GM23338 (cell line): ENCODE results near the gene ITPR2. TPM values are rescaled to one million over a fixed set of nuclear protein-coding genes. Genes with fewer than 3 reads are reported as not detected.

Experiments used
- ATAC-seq: fragments of 200-7000 bp; cut with Tn5 transposase; 3 replicates; pipeline ENCODE4 v1.9.1; 2020
- DNase-seq: peaks from one replicate; pipeline ENCODE4 v3.0.0-alpha.2; 2015; ENCODE audit warnings: low spot score
- H2AFZ ChIP-seq: fragments of 200-600 bp; sonication (generic); 2 replicates; pipeline ENCODE4 v1.8.0; 2016; ENCODE audit warnings: antibody characterized with exemption, mild to moderate bottlenecking, moderate library complexity
- H3F3A ChIP-seq: fragments of 200-600 bp; sonication (generic); replicated peaks from 2 replicates; pipeline ENCODE4 v1.8.0; 2017; ENCODE audit warnings: antibody characterized with exemption, mixed run types, low read depth
- H3K27ac ChIP-seq: fragments of 200-600 bp; sonication (generic); 2 replicates; pipeline ENCODE4 v1.6.1; 2016; ENCODE audit warnings: low read depth
- H3K27me3 ChIP-seq: fragments of 200-600 bp; sonication (generic); 2 replicates; pipeline ENCODE4 v1.8.0; 2016; ENCODE audit warnings: mild to moderate bottlenecking, mixed run types, moderate library complexity; ENCODE audit not compliant: insufficient read depth
- H3K36me3 ChIP-seq: fragments of 200-600 bp; sonication (generic); 2 replicates; pipeline ENCODE4 v1.8.0; 2016; ENCODE audit warnings: mild to moderate bottlenecking; ENCODE audit not compliant: insufficient read depth
- H3K4me1 ChIP-seq: fragments of 200-600 bp; sonication (generic); 2 replicates; pipeline ENCODE4 v1.8.0; 2016; ENCODE audit warnings: mild to moderate bottlenecking, moderate library complexity; ENCODE audit not compliant: insufficient read depth
- H3K4me2 ChIP-seq: fragments of 200-600 bp; sonication (generic); 2 replicates; pipeline ENCODE4 v1.7.1; 2017; ENCODE audit warnings: mixed run types
- H3K4me3 ChIP-seq: fragments of 200-600 bp; sonication (generic); 2 replicates; pipeline ENCODE4 v1.6.1; 2016; ENCODE audit warnings: mixed run types
- H3K79me2 ChIP-seq: fragments of 200-600 bp; sonication (generic); replicated peaks from 2 replicates; pipeline ENCODE4 v1.8.0; 2017; ENCODE audit warnings: mild to moderate bottlenecking; ENCODE audit not compliant: insufficient read depth
- H3K9me2 ChIP-seq: fragments of 200-600 bp; sonication (generic); 2 replicates; pipeline ENCODE4 v1.8.0; 2017; ENCODE audit not compliant: insufficient read depth
- H4K20me1 ChIP-seq: fragments of 200-600 bp; sonication (generic); replicated peaks from 2 replicates; pipeline ENCODE4 v1.8.0; 2017; ENCODE audit warnings: mild to moderate bottlenecking; ENCODE audit not compliant: insufficient read depth
- H3K27ac Mint-ChIP-seq: 2 replicates; pipeline ENCODE4 v1.8.0; 2020; ENCODE audit warnings: inconsistent platforms, mild to moderate bottlenecking, moderate library complexity, mixed read lengths
- H3K27me3 Mint-ChIP-seq: 3 replicates; pipeline ENCODE4 v1.8.0; 2022; ENCODE audit warnings: low read depth, mild to moderate bottlenecking, moderate library complexity, mixed read lengths, inconsistent platforms; ENCODE audit not compliant: insufficient read depth, poor library complexity
- H3K36me3 Mint-ChIP-seq: 3 replicates; pipeline ENCODE4 v1.8.0; 2021; ENCODE audit warnings: low read depth, mild to moderate bottlenecking, inconsistent platforms, moderate library complexity, mixed read lengths
- H3K4me1 Mint-ChIP-seq: 3 replicates; pipeline ENCODE4 v1.8.0; 2020; ENCODE audit warnings: mild to moderate bottlenecking, inconsistent platforms, mixed read lengths
- H3K4me3 Mint-ChIP-seq: 3 replicates; pipeline ENCODE4 v1.8.0; 2021; ENCODE audit warnings: moderate library complexity, mild to moderate bottlenecking, inconsistent platforms, mixed read lengths
- H3K9me3 Mint-ChIP-seq: 3 replicates; pipeline ENCODE4 v1.8.0; 2020; ENCODE audit warnings: moderate library complexity, mild to moderate bottlenecking, inconsistent platforms, mixed read lengths
- CREB1 ChIP-seq: fragments of 250-450 bp; sonication (Bioruptor Pico); IDR thresholded peaks from 2 replicates; pipeline ENCODE4 v1.5.0; 2020; ENCODE audit warnings: low read depth, mild to moderate bottlenecking, moderate library complexity
- CTCF ChIP-seq, 2 experiments: fragments of 200-600 bp in 1 of 2; sonication (generic) in 1 of 2; conservative IDR thresholded peaks; 2 replicates each; pipeline versions ENCODE4 v1.5.1 to v1.6.1; 2016 to 2017; ENCODE audit warnings: antibody characterized with exemption in 2 of 2, low read depth in 2 of 2, mild to moderate bottlenecking in 2 of 2, moderate library complexity in 1 of 2
- EZH2 ChIP-seq: fragments of 200-600 bp; sonication (generic); IDR thresholded peaks from one replicate; pipeline ENCODE4 v1.8.0; 2017; ENCODE audit warnings: antibody characterized with exemption, mild to moderate bottlenecking, low read depth; ENCODE audit not compliant: unreplicated experiment
- NANOG ChIP-seq: IDR thresholded peaks from 2 replicates; pipeline ENCODE4 v1.6.1; 2016; ENCODE audit warnings: antibody characterized with exemption, borderline replicate concordance
- STAT1 ChIP-seq: IDR thresholded peaks from one replicate; pipeline ENCODE4 v1.6.1; 2016; ENCODE audit warnings: antibody characterized with exemption; ENCODE audit not compliant: unreplicated experiment
- ZNF114 ChIP-seq: fragments of 250-450 bp; sonication (Bioruptor Pico); IDR thresholded peaks from 2 replicates; pipeline ENCODE4 v1.5.0; 2020; ENCODE audit warnings: mild to moderate bottlenecking, moderate library complexity
- ZNF331 ChIP-seq: fragments of 250-450 bp; sonication (Bioruptor Pico); IDR thresholded peaks from 2 replicates; pipeline ENCODE4 v1.5.0; 2020; ENCODE audit warnings: low read depth, mild to moderate bottlenecking, moderate library complexity
- ZNF462 ChIP-seq: fragments of 250-450 bp; sonication (Bioruptor Pico); IDR thresholded peaks from 2 replicates; pipeline ENCODE4 v1.5.0; 2020; ENCODE audit warnings: mild to moderate bottlenecking, moderate library complexity
- polyA plus RNA-seq: library from polyadenylated mRNA; unstranded; fragments of >200 nt; fragmentation: Nextera tagmentation; extraction: Ambion mirVana; gene quantifications from 2 replicates; pipeline ENCODE4 v1.2.1, GENCODE V29; 2016
- total RNA-seq: library from RNA; depleted of rRNA; stranded (reverse); fragments of >200 nt; shearing (Covaris generic); gene quantifications from 2 replicates; pipeline ENCODE4 v1.2.3, GENCODE V29; 2014

Gene ITPR2
- total and polyA plus RNA-seq, 2 experiments from 2014 or later: 44.5 to 65.2 TPM

GRCh38 chr12:26507613-26508012 lies 325.4 kb downstream of the ITPR2 start (continued):
- TF ChIP-seq EZH2 (no peak), ZNF331 (no peak), NANOG (no peak), CREB1 (no peak)

GRCh38 chr12:26499979-26500640 lies 332.9 kb downstream of the ITPR2 start:
- no peaks in the 10 kb centered on the region for H3K27me3 ChIP-seq
- Mint-ChIP-seq H3K4me3 (no peak overlapping the region), H3K27me3 (peaks cover 2% of the 10 kb centered on the region), H3K36me3 (peaks cover 15% of the 10 kb centered on the region), H3K27ac (no peak overlapping the region), H3K4me1 (peaks cover 12% of the 10 kb centered on the region; the same call in 2 of the 3 replicates), H3K9me3 (no peaks in the 10 kb centered on the region)
- no peak for DNase-seq
- no peaks in the 10 kb centered on the region for H3F3A ChIP-seq
- no peak overlapping the region for H2AFZ ChIP-seq
- H3K4me1 ChIP-seq: peaks cover 3% of the 10 kb centered on the region; the same call in 1 of the 2 replicates
- ATAC-seq: no peak
- H3K4me2 ChIP-seq: no peak overlapping the region
- TF ChIP-seq STAT1 (no peak), ZNF331 (no peak), CTCF (conservative IDR thresholded peaks at IDR 0.05; ENCODE audit: low read depth in 2 of 2) (no peak), ZNF114 (no peak), ZNF462 (CRISPR knock-in tag) (no peak)
- H4K20me1 ChIP-seq: no peaks in the 10 kb centered on the region
- H3K9me2 ChIP-seq: no peaks in the 10 kb centered on the region
- H3K4me3 ChIP-seq: no peak overlapping the region
- no peaks in the 10 kb centered on the region for H3K36me3 ChIP-seq
- no peaks in the 10 kb centered on the region for H3K79me2 ChIP-seq
- no peak overlapping the region for H3K27ac ChIP-seq
